H7 (cell line): ENCODE data around the gene PRPF40A. TPM values are rescaled to one million over a fixed set of nuclear protein-coding genes. Genes with fewer than 3 reads are reported as not detected.

Experiments used
- DNase-seq: peaks from one replicate; pipeline ENCODE4 v3.0.0; 2012
- H3K27me3 ChIP-seq: 2 replicates; pipeline ENCODE4 v1.6.0; 2011; ENCODE audit warnings: mild to moderate bottlenecking, low read length; ENCODE audit not compliant: control insufficient read depth, insufficient read depth
- H3K36me3 ChIP-seq: replicated peaks from 2 replicates; pipeline ENCODE4 v1.5.1; 2011; ENCODE audit warnings: low read length; ENCODE audit not compliant: control insufficient read depth, insufficient read depth
- H3K4me3 ChIP-seq: 2 replicates; pipeline ENCODE4 v1.5.1; 2011; ENCODE audit warnings: low read depth, mild to moderate bottlenecking, control low read depth, low read length, moderate library complexity; ENCODE audit not compliant: insufficient read depth
- total RNA-seq: library from RNA; depleted of rRNA; stranded (reverse); fragments of >200 nt; shearing (Covaris generic); gene quantifications from 2 replicates; pipeline ENCODE4 v1.2.3, GENCODE V29; 2014

PRPF40A gene
- total RNA-seq, 1 experiment from 2014 or later, result 157 TPM

- Histone ChIP-seq H3K36me3 (peaks cover 4% of the 10 kb centered on the region), H3K27me3 (no peaks in the 10 kb centered on the region), H3K4me3 (no peak overlapping the region)
- DNase-seq, result no peak
Observed at GRCh38 chr2:152627351-152627957, 89.8 kb downstream of the PRPF40A start.

- DNase-seq, result no peak
Observed at GRCh38 chr2:152626911-152627339, 90.3 kb downstream of the PRPF40A start.

GRCh38 chr2:152624805-152625204 is 92.5 kb downstream of the PRPF40A start:
- Histone ChIP-seq H3K4me3 (no peak overlapping the region), H3K36me3 (peaks cover 5% of the 10 kb centered on the region), H3K27me3 (no peaks in the 10 kb centered on the region)
- no peak for DNase-seq

More at GRCh38 chr2:152626911-152627339, 90.3 kb downstream of the PRPF40A start:
- Histone ChIP-seq H3K36me3 (peaks cover 4% of the 10 kb centered on the region), H3K4me3 (no peak overlapping the region), H3K27me3 (no peaks in the 10 kb centered on the region)

GRCh38 chr2:152623775-152624174 is 93.5 kb downstream of the PRPF40A start:
- Histone ChIP-seq H3K36me3 (peaks cover 11% of the 10 kb centered on the region), H3K4me3 (no peak overlapping the region), H3K27me3 (no peaks in the 10 kb centered on the region)
- DNase-seq, result no peak

DNA sequence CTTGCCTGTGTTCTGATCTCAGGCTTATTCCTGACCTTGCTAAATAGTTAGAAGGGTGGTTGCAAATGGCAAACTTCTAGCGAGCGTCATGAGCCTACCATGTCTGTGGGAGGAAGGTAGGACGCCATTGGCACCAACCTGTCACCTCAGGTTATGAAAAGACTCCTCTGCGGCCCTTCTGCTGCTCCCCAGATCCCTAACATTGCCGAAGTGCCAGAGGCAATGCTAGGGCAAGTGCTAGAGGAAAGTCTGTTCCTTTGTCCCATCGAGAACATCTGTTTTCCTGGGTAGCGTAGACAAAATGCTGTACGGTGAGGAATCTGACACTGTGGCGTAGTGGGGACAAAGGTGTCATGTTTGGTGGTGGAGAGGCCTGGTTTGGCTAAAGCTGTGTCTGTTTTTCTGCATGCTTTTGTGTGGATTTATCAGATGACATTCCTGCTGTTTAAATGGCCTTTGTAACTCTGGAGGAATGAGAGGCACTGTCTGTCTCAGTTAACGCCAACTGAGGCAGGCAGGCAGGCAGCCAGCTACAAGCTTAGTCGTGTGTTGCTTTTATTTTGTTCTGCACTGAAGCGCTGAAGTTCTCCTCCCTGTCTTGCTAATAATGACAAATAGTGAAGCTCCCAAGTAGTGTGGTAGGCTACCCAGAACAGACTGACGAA is 94.1 kb downstream of the PRPF40A start:
- Histone ChIP-seq H3K4me3 (no peak overlapping the region), H3K27me3 (no peaks in the 10 kb centered on the region), H3K36me3 (peaks cover 11% of the 10 kb centered on the region)
- DNase-seq, result no peak

GRCh38 chr2:152622219-152622618 is 95.0 kb downstream of the PRPF40A start:
- Histone ChIP-seq H3K27me3 (no peaks in the 10 kb centered on the region), H3K4me3 (no peak overlapping the region), H3K36me3 (peaks cover 14% of the 10 kb centered on the region)
- no peak for DNase-seq

GRCh38 chr2:152620985-152621384 is 96.3 kb downstream of the PRPF40A start:
- H3K4me3 ChIP-seq, result no peak overlapping the region
- no peaks in the 10 kb centered on the region for H3K27me3 ChIP-seq
- DNase-seq, result no peak
- H3K36me3 ChIP-seq, result peaks cover 20% of the 10 kb centered on the region

- Histone ChIP-seq H3K4me3 (no peak overlapping the region), H3K27me3 (no peaks in the 10 kb centered on the region), H3K36me3 (peaks cover 20% of the 10 kb centered on the region)
- no peak for DNase-seq
Observed at GRCh38 chr2:152620208-152620607, 97.1 kb downstream of the PRPF40A start.

DNA sequence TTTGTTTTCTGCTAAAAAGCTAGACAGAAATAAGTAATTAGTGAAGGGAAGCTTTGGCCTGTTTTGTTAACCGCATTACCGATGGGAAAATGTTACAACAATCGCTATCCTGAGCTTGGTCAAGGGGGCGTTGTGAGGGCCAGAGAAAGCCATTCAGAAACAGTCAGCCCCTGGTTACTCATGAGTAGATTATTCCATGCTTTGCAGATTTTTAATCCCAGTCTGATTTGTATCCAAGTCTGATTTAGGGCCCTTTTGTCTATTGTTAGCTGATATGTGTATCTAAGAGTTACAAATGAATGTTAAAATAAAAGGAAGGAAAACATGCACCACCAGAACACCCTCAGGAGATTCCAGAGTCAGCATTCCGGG is 99.1 kb downstream of the PRPF40A start:
- no peaks in the 10 kb centered on the region for H3K27me3 ChIP-seq
- DNase-seq, result no peak
- H3K4me3 ChIP-seq, result no peak overlapping the region
- peaks cover 20% of the 10 kb centered on the region for H3K36me3 ChIP-seq

DNA sequence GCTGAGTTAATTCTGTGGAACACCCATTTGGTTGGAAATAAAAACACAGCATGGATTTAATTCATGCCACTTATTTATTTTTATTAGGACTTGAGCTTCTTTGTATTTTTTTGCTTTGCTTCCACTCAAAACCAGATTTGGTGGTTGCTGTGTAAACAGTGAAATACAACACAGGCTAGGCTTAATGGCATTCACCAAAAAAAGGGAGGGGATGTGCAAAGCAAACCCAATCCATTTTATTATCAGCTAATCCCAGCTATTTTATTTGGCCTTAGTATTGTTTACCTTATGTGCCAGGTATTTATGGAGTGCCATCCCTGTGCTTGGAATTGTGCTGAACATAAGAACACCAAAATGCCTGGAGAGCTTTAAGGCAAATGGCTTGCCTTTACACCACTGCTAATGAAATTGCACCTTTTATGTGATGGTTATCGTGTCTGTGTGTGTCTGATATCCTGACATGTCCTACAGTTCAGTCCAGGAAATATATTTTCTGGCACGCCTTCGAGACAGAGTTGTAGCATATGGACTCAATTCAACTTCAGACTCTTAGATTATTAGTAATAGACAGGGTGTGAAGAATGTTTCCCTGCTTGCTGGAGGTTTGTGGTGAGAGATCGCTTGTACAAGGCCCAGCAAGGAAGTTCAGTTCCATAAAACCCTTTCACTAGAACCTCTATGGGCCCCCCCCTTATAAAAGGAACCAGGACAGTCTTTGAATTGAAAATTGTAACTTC is 99.6 kb downstream of the PRPF40A start:
- no peak for DNase-seq
- Histone ChIP-seq H3K36me3 (peaks cover 20% of the 10 kb centered on the region), H3K27me3 (no peaks in the 10 kb centered on the region), H3K4me3 (no peak overlapping the region)

- Histone ChIP-seq H3K36me3 (peaks cover 19% of the 10 kb centered on the region), H3K27me3 (no peaks in the 10 kb centered on the region), H3K4me3 (no peak overlapping the region)
- DNase-seq, result no peak
Observed at GRCh38 chr2:152615177-152615576, 102.1 kb downstream of the PRPF40A start.

GRCh38 chr2:152613235-152613634 is 104.0 kb downstream of the PRPF40A start:
- no peak overlapping the region for H3K4me3 ChIP-seq
- no peaks in the 10 kb centered on the region for H3K27me3 ChIP-seq
- no peak for DNase-seq
- peaks cover 13% of the 10 kb centered on the region for H3K36me3 ChIP-seq

GRCh38 chr2:152611458-152612231 is 105.6 kb downstream of the PRPF40A start:
- H3K36me3 ChIP-seq, result peaks cover 5% of the 10 kb centered on the region
- H3K27me3 ChIP-seq, result no peaks in the 10 kb centered on the region
- no peak for DNase-seq
- H3K4me3 ChIP-seq, result no peak overlapping the region

DNA sequence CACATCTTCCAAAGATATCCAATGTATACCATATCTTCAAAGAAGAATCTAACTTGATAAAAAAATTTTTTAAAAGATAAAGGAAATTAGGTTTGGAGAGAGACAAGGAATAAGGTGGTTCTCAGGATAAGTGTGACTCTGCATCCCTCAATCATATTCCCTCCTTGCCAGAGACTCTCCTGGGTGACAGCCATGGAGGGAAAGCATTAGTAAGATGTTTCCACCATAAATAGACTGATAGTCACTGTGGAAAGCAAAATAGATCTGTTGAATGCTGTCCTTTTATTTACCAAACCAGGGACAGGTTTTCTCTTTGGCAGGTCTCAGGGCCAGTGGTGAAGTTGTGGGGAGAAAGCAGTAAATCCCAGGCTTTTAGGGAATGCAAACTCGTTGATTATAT is 107.6 kb downstream of the PRPF40A start:
- H3K27me3 ChIP-seq, result no peaks in the 10 kb centered on the region
- DNase-seq, result no peak
- H3K4me3 ChIP-seq, result no peak overlapping the region
- peaks cover 3% of the 10 kb centered on the region for H3K36me3 ChIP-seq
